HepG2 (cell line): ENCODE measurements around the gene MAML1. TPM values are rescaled to one million over a fixed set of nuclear protein-coding genes. Genes with fewer than 3 reads are reported as not detected.

Source experiments
- ATF7 ChIP-seq, 2 experiments: fragments of 450-650 bp in 1 of 2; sonication (generic) in 1 of 2; formaldehyde crosslinking in 1 of 2; IDR thresholded peaks; 2 replicates each; pipeline versions ENCODE4 v1.4.0 to v1.6.1; 2016 to 2020; ENCODE audit warnings: antibody characterized with exemption in 1 of 2, mild to moderate bottlenecking in 1 of 2, missing genetic modification reagents in 1 of 2
- CCAR2 ChIP-seq: fragments of 200-400 bp; formaldehyde crosslinking; optimal IDR thresholded peaks from 2 replicates; pipeline ENCODE3; 2018; ENCODE audit warnings: low read depth, mild to moderate bottlenecking, low read length, moderate library complexity
- CTCF ChIP-seq: sonication (generic); formaldehyde crosslinking; IDR thresholded peaks from 2 replicates; pipeline ENCODE4 v1.5.0; 2020; ENCODE audit warnings: mild to moderate bottlenecking, missing genetic modification reagents, moderate library complexity
- E2F2 ChIP-seq: sonication (generic); formaldehyde crosslinking; IDR thresholded peaks from 2 replicates; pipeline ENCODE4 v1.4.0; 2020; ENCODE audit warnings: missing genetic modification reagents, borderline replicate concordance
- FOXA3 ChIP-seq: IDR thresholded peaks from 2 replicates; pipeline ENCODE4 v1.6.1; 2016; ENCODE audit warnings: missing genetic modification reagents, missing compliant biosample characterization
- KMT2B ChIP-seq: IDR thresholded peaks from 2 replicates; pipeline ENCODE4 v1.6.1; 2016; ENCODE audit warnings: missing genetic modification reagents, missing compliant biosample characterization
- NCOA5 ChIP-seq: sonication (generic); formaldehyde crosslinking; IDR thresholded peaks from 2 replicates; pipeline ENCODE4 v1.4.0; 2020; ENCODE audit warnings: missing genetic modification reagents
- PBX3 ChIP-seq: sonication (generic); formaldehyde crosslinking; IDR thresholded peaks from 2 replicates; pipeline ENCODE4 v1.8.1; 2023; ENCODE audit warnings: missing genetic modification reagents, inconsistent platforms, borderline replicate concordance
- RBM22 ChIP-seq: fragments of 200-400 bp; formaldehyde crosslinking; optimal IDR thresholded peaks from 2 replicates; pipeline ENCODE3; 2017; ENCODE audit warnings: mild to moderate bottlenecking, low read length, moderate library complexity
- SMC3 ChIP-seq: IDR thresholded peaks from 2 replicates; pipeline ENCODE4 v1.6.1; 2011; ENCODE audit warnings: low read length, improper control_type of control experiment
- SP2 ChIP-seq: sonication (generic); formaldehyde crosslinking; IDR thresholded peaks from 2 replicates; pipeline ENCODE4 v1.5.1; 2020; ENCODE audit warnings: mild to moderate bottlenecking, missing genetic modification reagents
- TBP ChIP-seq: sonication (generic); formaldehyde crosslinking; IDR thresholded peaks from 2 replicates; pipeline ENCODE4 v1.5.0; 2020; ENCODE audit warnings: missing genetic modification reagents
- THYN1 ChIP-seq: sonication (generic); formaldehyde crosslinking; IDR thresholded peaks from 2 replicates; pipeline ENCODE4 v1.8.1; 2023; ENCODE audit warnings: low read depth, mild to moderate bottlenecking, moderate library complexity, missing genetic modification reagents, borderline replicate concordance
- TOPORS ChIP-seq: sonication (generic); formaldehyde crosslinking; IDR thresholded peaks from 2 replicates; pipeline ENCODE4 v1.8.0; 2023; ENCODE audit warnings: mild to moderate bottlenecking, missing genetic modification reagents
- ZFP36L1 ChIP-seq: sonication (generic); formaldehyde crosslinking; IDR thresholded peaks from 2 replicates; pipeline ENCODE4 v1.8.0; 2022; ENCODE audit warnings: mild to moderate bottlenecking, missing genetic modification reagents, moderate library complexity
- ZNF235 ChIP-seq: sonication (generic); formaldehyde crosslinking; IDR thresholded peaks from 2 replicates; pipeline ENCODE4 v1.8.1; 2023; ENCODE audit warnings: mild to moderate bottlenecking, missing genetic modification reagents, borderline replicate concordance
- ZNF329 ChIP-seq: sonication (generic); formaldehyde crosslinking; IDR thresholded peaks from 2 replicates; pipeline ENCODE4 v1.9.0; 2021; ENCODE audit warnings: low read depth, mild to moderate bottlenecking, missing genetic modification reagents
- ZNF331 ChIP-seq: sonication (generic); formaldehyde crosslinking; IDR thresholded peaks from 2 replicates; pipeline ENCODE4 v1.4.0; 2020; ENCODE audit warnings: missing genetic modification reagents
- ZNF383 ChIP-seq: sonication (generic); formaldehyde crosslinking; IDR thresholded peaks from 2 replicates; pipeline ENCODE4 v1.4.0; 2020; ENCODE audit warnings: missing genetic modification reagents, mild to moderate bottlenecking, borderline replicate concordance
- ZNF547 ChIP-seq: sonication (generic); formaldehyde crosslinking; IDR thresholded peaks from 2 replicates; pipeline ENCODE4 v1.5.1; 2020; ENCODE audit warnings: mild to moderate bottlenecking, missing genetic modification reagents
- ZNF556 ChIP-seq: sonication (generic); formaldehyde crosslinking; IDR thresholded peaks from 2 replicates; pipeline ENCODE4 v1.4.0; 2020; ENCODE audit warnings: mild to moderate bottlenecking, missing genetic modification reagents, borderline replicate concordance
- ZNF577 ChIP-seq: sonication (generic); formaldehyde crosslinking; IDR thresholded peaks from 2 replicates; pipeline ENCODE4 v1.4.0; 2020; ENCODE audit warnings: mild to moderate bottlenecking, low read depth, missing genetic modification reagents, borderline replicate concordance
- ZNF670 ChIP-seq: sonication (generic); formaldehyde crosslinking; IDR thresholded peaks from 2 replicates; pipeline ENCODE4 v1.8.0; 2022; ENCODE audit warnings: mild to moderate bottlenecking, missing genetic modification reagents, borderline replicate concordance
- ZNF773 ChIP-seq: sonication (generic); formaldehyde crosslinking; IDR thresholded peaks from 2 replicates; pipeline ENCODE4 v1.4.0; 2020; ENCODE audit warnings: missing genetic modification reagents, borderline replicate concordance
- polyA plus RNA-seq, 8 experiments: library from polyadenylated mRNA; depleted of rRNA in 3 of 8; stranded (reverse) in 7 of 8; unstranded in 1 of 8; fragments of >200 nt; fragmentation: Illumina TruSeq in 4 of 8; extraction: Trizol in 4 of 8; gene quantifications; 2 replicates each; pipeline versions ENCODE4 v1.2.1 to v1.2.3, GENCODE V29; 2011 to 2016; ENCODE audit warnings: low read depth in 4 of 8, missing spikeins in 1 of 8, mixed read lengths in 1 of 8; ENCODE audit not compliant: insufficient read depth in 1 of 8
- total RNA-seq, 5 experiments: library from RNA; depleted of rRNA; stranded (reverse); fragments of >200 nt; fragmentation: Illumina TruSeq; extraction: Trizol; gene quantifications; 2 replicates each; pipeline ENCODE4 v1.2.3, GENCODE V29; 2016; ENCODE audit warnings: low read depth in 1 of 5

Gene MAML1
- total and polyA plus RNA-seq, 2 of the 13 experiments (the other 11 are each of a cell fraction or from before 2014, with no cell fraction given): 10.0 to 10.8 TPM

- TF ChIP-seq ZNF556 (0 out of 2 replicates have a peak, but pooled peaks have one; percentile 30), ZNF329 (CRISPR knock-in tag) (no peak), RBM22 (no peak), PBX3 (CRISPR knock-in tag) (peak; percentile 95; the same call in 1 of the 2 replicates), CCAR2 (no peak), SMC3 (no peak), CTCF (CRISPR knock-in tag) (0 out of 2 replicates have a peak, but pooled peaks have one; percentile 11), TOPORS (CRISPR knock-in tag) (peak; percentile 40; the same call in 1 of the 2 replicates), ZNF331 (CRISPR knock-in tag) (peak; percentile 53; the same call in 1 of the 2 replicates), ZNF547 (peak; percentile 47; the same call in 1 of the 2 replicates), ZNF773 (CRISPR knock-in tag) (0 out of 2 replicates have a peak, but pooled peaks have one; percentile 55), ATF7 (IDR thresholded peaks at IDR 0.05) (no peak), ATF7 (CRISPR knock-in tag; IDR thresholded peaks at IDR 0.05) (no peak), E2F2 (CRISPR knock-in tag) (no peak), NCOA5 (CRISPR knock-in tag) (no peak), TBP (no peak), ZNF577 (no peak), ZNF235 (no peak), KMT2B (CRISPR knock-in tag) (peak; percentile 87), FOXA3 (CRISPR knock-in tag) (no peak), ZFP36L1 (CRISPR knock-in tag) (peak; percentile 27; the same call in 1 of the 2 replicates), SP2 (peak; percentile 100), ZNF670 (CRISPR knock-in tag) (peak; percentile 97), ZNF383 (CRISPR knock-in tag) (no peak), THYN1 (CRISPR knock-in tag) (peak; percentile 47; the same call in 1 of the 2 replicates)
Measured at GRCh38 chr5:179697993-179698934, 34.4 kb upstream of the MAML1 start (continued).
